ENCODE data around the gene MRPL22.
"Not testable (repeated sequence)": the region's sequence is repeated elsewhere in the genome, so short reads cannot be mapped to it uniquely, and the experiment has no call there.

Gene MRPL22

GRCh38 chr5:154993461-154993860 lies 52.6 kb downstream of the MRPL22 start:
- no peak for DNase-seq (ENCODE audit: low read depth in 2 of 2)

- DNase-seq (ENCODE audit: low read depth in 2 of 2): no peak
Measured at GRCh38 chr5:154995679-154996078, 54.8 kb downstream of the MRPL22 start.

- DNase-seq (ENCODE audit: low read depth in 2 of 2): no peak
Measured at GRCh38 chr5:154997746-154998145, 56.9 kb downstream of the MRPL22 start.

- no peak for DNase-seq (ENCODE audit: low read depth in 2 of 2)
Measured at GRCh38 chr5:154999865-155000264, 59.0 kb downstream of the MRPL22 start.

GRCh38 chr5:155001523-155001922 lies 60.6 kb downstream of the MRPL22 start:
- DNase-seq (ENCODE audit: low read depth in 2 of 2): no peak

- not testable (repeated sequence) for DNase-seq (ENCODE audit: low read depth in 2 of 2)
Measured at GRCh38 chr5:155002722-155003121, 61.8 kb downstream of the MRPL22 start.

GRCh38 chr5:155004138-155004744 lies 63.4 kb downstream of the MRPL22 start:
- DNase-seq (ENCODE audit: low read depth in 2 of 2): no peak

- DNase-seq (ENCODE audit: low read depth in 2 of 2): not testable (repeated sequence)
Measured at GRCh38 chr5:155006265-155006664, 65.4 kb downstream of the MRPL22 start.

GRCh38 chr5:155008669-155009068 lies 67.8 kb downstream of the MRPL22 start:
- no peak for DNase-seq (ENCODE audit: low read depth in 2 of 2)

GRCh38 chr5:155010881-155011280 lies 70.0 kb downstream of the MRPL22 start:
- DNase-seq (ENCODE audit: low read depth in 2 of 2): no peak

- no peak for DNase-seq (ENCODE audit: low read depth in 2 of 2)
Measured at GRCh38 chr5:155013526-155013925, 72.7 kb downstream of the MRPL22 start, which contains the start of gene KIF4B. TSS of gene KIF4B (plus strand) at chr5:155013755. CDS start at chr5:155013860, 105 bp downstream.

GRCh38 chr5:155015239-155015638 lies 74.4 kb downstream of the MRPL22 start:
- DNase-seq (ENCODE audit: low read depth in 2 of 2): no peak

- no peak for DNase-seq (ENCODE audit: low read depth in 2 of 2)
Measured at GRCh38 chr5:155017610-155018009, 76.7 kb downstream of the MRPL22 start.
